ENCODE measurements around the gene BATF. TPM values are rescaled to one million over a fixed set of nuclear protein-coding genes. Genes with fewer than 3 reads are reported as not detected.

The BATF gene
- total and polyA plus RNA-seq, 4 donors = 2.1 to 8.0 (median 2.9) TPM

DNA sequence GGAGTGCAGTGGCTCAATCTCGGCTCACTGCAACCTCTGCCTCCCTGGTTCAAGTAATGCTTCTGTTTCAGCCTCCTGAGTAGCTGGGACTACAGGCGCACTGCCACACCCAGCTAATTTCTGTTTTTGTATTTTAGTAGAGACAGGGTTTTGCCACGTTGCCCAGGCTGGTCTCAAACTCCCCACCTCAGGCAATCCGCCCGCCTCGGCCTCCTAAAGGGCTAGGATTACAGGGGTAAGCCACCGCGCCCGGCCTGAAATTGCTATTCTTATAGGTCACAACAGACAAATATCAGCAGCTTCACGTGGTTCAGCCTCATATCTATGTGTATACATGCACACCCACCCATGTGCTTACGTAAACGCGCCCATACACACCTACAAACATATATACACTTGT lies 23.6 kb downstream of the BATF start:
- Histone ChIP-seq H3K4me1 (ENCODE audit: control insufficient read depth in 1 of 2, insufficient read depth in 2 of 2, low read length in 2 of 2) (no peaks in the 10 kb centered on the region), H3K36me3 (ENCODE audit: control insufficient read depth in 1 of 2, insufficient read depth in 2 of 2, low read length in 1 of 2) (no peaks in the 10 kb centered on the region), H3K27ac (ENCODE audit: low read depth in 1 of 2, low read length in 2 of 2) (no peak overlapping the region), H3K27me3 (ENCODE audit: control insufficient read depth in 1 of 2, insufficient read depth in 2 of 2, low read length in 1 of 2) (no peaks in the 10 kb centered on the region), H3K9me3 (ENCODE audit: control insufficient read depth, low read length) (no peaks in the 10 kb centered on the region), H3K4me3 (ENCODE audit: low read length in 2 of 2) (no peak overlapping the region)
- DNase-seq = no peak
- WGBS, 2 donors = 92% methylated on average over 13 of the region's 13 CpGs
- ATAC-seq (ENCODE audit: low FRiP score) = no peak
- intact Hi-C loops (cut with DNase I) = no loop called here

DNA sequence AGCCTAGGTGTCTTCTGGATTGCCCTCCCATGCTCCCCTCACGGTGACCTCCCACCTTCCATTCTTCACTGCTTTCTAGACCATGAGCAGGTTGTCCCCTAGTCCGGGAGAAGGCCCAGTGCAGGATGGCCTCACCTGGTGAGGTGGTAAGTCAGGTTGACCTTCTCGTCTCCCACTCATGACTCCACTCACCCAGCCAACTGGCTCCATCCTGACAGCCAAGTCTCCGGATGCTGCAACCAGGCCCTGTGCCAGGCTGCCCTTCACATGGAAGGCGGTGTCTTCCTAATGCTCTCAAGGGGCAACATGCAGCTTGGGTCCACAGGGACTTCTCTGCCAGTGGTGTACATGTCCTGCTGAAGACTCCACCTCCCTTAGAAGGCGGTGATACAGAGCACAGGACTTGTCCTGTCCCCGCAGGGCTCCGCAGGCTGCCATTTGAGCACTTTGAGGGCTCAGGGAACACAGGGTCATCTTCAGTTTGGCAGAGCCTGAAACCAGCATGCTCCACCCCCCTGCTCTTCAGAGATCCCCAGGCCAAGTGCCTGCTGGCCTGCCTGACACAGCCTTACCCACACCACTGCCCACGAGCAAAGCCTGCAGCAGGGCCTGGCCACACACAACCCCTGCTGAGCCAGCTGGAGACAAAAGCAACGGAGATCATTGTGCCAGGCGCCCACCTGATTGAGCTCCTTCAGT lies 25.4 kb downstream of the BATF start:
- WGBS, 2 donors = 88% methylated on average over 11 of the region's 11 CpGs
- intact Hi-C loops (cut with DNase I) = no loop called here

DNA sequence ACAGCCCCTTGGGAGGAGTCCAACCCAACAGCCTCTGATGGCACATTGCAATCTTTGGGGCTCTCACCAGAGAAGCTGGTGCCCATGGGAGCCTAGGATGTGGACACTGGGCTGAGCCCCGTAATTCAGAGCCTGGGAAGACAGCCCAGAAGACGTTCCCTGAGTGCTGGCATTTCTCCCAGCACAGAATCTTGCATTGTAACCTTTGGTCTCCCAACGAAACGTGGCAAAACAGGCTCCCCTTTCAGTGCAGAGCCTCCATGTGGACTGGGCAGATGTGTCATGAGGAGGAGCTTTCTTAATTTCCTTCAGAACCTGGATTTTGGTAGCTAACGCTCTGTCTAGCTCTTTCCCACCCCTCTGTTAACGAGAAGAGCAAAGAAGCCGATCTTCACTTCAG lies 26.3 kb downstream of the BATF start:
- 52 to 58% methylated on average over 7 of the region's 7 CpGs for WGBS, 2 donors
- no peak overlapping the region for H3K4me3 ChIP-seq (ENCODE audit: low read length in 2 of 2)
- DNase-seq = no peak

More for the DNA sequence above, 25.4 kb downstream of the BATF start:
- no peaks in the 10 kb centered on the region for H3K36me3 ChIP-seq (ENCODE audit: control insufficient read depth in 1 of 2, insufficient read depth in 2 of 2, low read length in 1 of 2)
- no peaks in the 10 kb centered on the region for H3K9me3 ChIP-seq (ENCODE audit: control insufficient read depth, low read length)
- no peaks in the 10 kb centered on the region for H3K4me1 ChIP-seq (ENCODE audit: control insufficient read depth in 1 of 2, insufficient read depth in 2 of 2, low read length in 2 of 2)
- H3K27me3 ChIP-seq (ENCODE audit: control insufficient read depth in 1 of 2, insufficient read depth in 2 of 2, low read length in 1 of 2) = no peaks in the 10 kb centered on the region
- DNase-seq (no peak), ATAC-seq (ENCODE audit: low FRiP score) (peak; percentile 38)
- H3K4me3 ChIP-seq (ENCODE audit: low read length in 2 of 2) = no peak overlapping the region
- H3K27ac ChIP-seq (ENCODE audit: low read depth in 1 of 2, low read length in 2 of 2) = no peak overlapping the region

DNA sequence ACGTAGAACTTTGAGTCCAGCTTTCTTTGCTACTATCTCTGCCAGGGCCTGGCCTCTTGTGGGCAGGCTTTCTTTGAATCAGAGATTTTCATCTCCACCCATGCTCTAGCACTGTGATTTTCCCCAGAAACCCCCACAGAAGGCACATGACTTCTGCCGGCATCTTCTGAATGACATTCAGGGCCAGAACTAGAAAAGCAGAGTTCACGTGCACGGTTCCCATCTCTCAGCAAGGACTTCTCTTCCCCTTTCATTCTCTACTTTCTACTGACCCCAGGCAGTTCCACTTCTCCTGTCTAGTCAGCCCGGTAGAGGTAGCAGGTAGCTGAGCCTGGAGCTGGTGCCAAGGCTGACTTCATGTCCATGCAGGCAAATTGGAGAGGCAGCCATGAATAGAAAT lies 26.9 kb downstream of the BATF start:
- Histone ChIP-seq H3K4me1 (ENCODE audit: control insufficient read depth in 1 of 2, insufficient read depth in 2 of 2, low read length in 2 of 2) (no peaks in the 10 kb centered on the region), H3K27me3 (ENCODE audit: control insufficient read depth in 1 of 2, insufficient read depth in 2 of 2, low read length in 1 of 2) (no peaks in the 10 kb centered on the region), H3K36me3 (ENCODE audit: control insufficient read depth in 1 of 2, insufficient read depth in 2 of 2, low read length in 1 of 2) (no peaks in the 10 kb centered on the region), H3K4me3 (ENCODE audit: low read length in 2 of 2) (no peak overlapping the region), H3K9me3 (ENCODE audit: control insufficient read depth, low read length) (no peaks in the 10 kb centered on the region), H3K27ac (ENCODE audit: low read depth in 1 of 2, low read length in 2 of 2) (no peak overlapping the region)
- intact Hi-C loops (cut with DNase I) = no loop called here
- WGBS, 2 donors = 78 to 87% methylated on average over 5 of the region's 5 CpGs
- DNase-seq = no peak
- ATAC-seq (ENCODE audit: low FRiP score) = no peak

More for the DNA sequence above, 26.3 kb downstream of the BATF start:
- ATAC-seq (ENCODE audit: low FRiP score) = no peak
- Histone ChIP-seq H3K9me3 (ENCODE audit: control insufficient read depth, low read length) (no peaks in the 10 kb centered on the region), H3K4me1 (ENCODE audit: control insufficient read depth in 1 of 2, insufficient read depth in 2 of 2, low read length in 2 of 2) (no peaks in the 10 kb centered on the region), H3K36me3 (ENCODE audit: control insufficient read depth in 1 of 2, insufficient read depth in 2 of 2, low read length in 1 of 2) (no peaks in the 10 kb centered on the region), H3K27me3 (ENCODE audit: control insufficient read depth in 1 of 2, insufficient read depth in 2 of 2, low read length in 1 of 2) (no peaks in the 10 kb centered on the region), H3K27ac (ENCODE audit: low read depth in 1 of 2, low read length in 2 of 2) (no peak overlapping the region)
- intact Hi-C loops (cut with DNase I) = no loop called here

DNA sequence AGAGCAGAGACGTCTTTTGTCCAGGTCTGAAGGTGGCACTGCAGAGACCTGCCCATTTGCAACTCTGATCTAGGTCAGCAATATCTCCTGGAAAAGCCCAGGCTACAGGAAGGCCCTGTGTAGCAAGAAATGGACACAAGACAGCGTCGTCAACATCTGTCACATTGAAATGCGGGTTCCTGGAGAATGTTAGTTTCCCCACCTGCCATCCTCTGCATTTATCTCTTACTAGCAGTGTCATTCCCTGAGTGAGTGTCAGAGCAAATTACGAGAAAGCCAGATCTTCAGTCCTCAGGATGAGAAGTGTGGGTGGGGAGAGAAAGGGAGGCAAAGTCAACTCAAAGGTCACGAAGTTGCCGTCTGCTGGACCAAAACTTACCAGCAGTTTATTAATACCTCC lies 28.8 kb downstream of the BATF start:
- no peaks in the 10 kb centered on the region for H3K9me3 ChIP-seq (ENCODE audit: control insufficient read depth, low read length)
- 88% methylated on average over 7 of the region's 7 CpGs for WGBS, 2 donors

DNA sequence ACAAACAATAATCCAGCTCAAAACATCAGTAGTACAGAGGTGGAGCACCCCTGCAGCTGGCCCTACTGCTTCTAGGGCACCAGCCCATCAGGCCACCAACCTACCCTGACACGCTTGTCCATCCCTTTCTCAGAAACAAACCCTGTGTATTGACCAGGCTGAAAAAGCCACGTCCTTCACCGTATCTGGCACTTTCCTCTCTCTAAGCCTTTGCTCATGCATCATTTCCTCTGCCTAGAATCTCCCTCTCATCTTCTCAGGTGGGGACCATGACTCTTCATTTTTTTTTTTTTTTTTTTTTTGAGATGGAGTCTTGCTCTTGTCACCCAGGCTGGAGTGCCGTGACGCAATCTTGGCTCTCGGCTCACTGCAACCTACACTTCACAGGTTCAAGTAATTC lies 30.9 kb downstream of the BATF start:
- DNase-seq (no peak), ATAC-seq (ENCODE audit: low FRiP score) (no peak)
- Histone ChIP-seq H3K27me3 (ENCODE audit: control insufficient read depth in 1 of 2, insufficient read depth in 2 of 2, low read length in 1 of 2) (no peaks in the 10 kb centered on the region), H3K36me3 (ENCODE audit: control insufficient read depth in 1 of 2, insufficient read depth in 2 of 2, low read length in 1 of 2) (no peaks in the 10 kb centered on the region), H3K9me3 (ENCODE audit: control insufficient read depth, low read length) (peaks cover 2% of the 10 kb centered on the region), H3K27ac (ENCODE audit: low read depth in 1 of 2, low read length in 2 of 2) (no peak overlapping the region), H3K4me1 (ENCODE audit: control insufficient read depth in 1 of 2, insufficient read depth in 2 of 2, low read length in 2 of 2) (no peaks in the 10 kb centered on the region), H3K4me3 (ENCODE audit: low read length in 2 of 2) (no peak overlapping the region)
- intact Hi-C loops (cut with DNase I) = no loop called here
- WGBS, 2 donors = 92 to 94% methylated on average over 6 of the region's 6 CpGs

More for the DNA sequence above, 28.8 kb downstream of the BATF start:
- H3K27me3 ChIP-seq (ENCODE audit: control insufficient read depth in 1 of 2, insufficient read depth in 2 of 2, low read length in 1 of 2) = no peaks in the 10 kb centered on the region
- no peaks in the 10 kb centered on the region for H3K4me1 ChIP-seq (ENCODE audit: control insufficient read depth in 1 of 2, insufficient read depth in 2 of 2, low read length in 2 of 2)
- no peak for DNase-seq
- no peak overlapping the region for H3K27ac ChIP-seq (ENCODE audit: low read depth in 1 of 2, low read length in 2 of 2)
- H3K36me3 ChIP-seq (ENCODE audit: control insufficient read depth in 1 of 2, insufficient read depth in 2 of 2, low read length in 1 of 2) = no peaks in the 10 kb centered on the region
- H3K4me3 ChIP-seq (ENCODE audit: low read length in 2 of 2) = no peak overlapping the region
- ATAC-seq (ENCODE audit: low FRiP score) = no peak
- intact Hi-C loops (cut with DNase I) = no loop called here

DNA sequence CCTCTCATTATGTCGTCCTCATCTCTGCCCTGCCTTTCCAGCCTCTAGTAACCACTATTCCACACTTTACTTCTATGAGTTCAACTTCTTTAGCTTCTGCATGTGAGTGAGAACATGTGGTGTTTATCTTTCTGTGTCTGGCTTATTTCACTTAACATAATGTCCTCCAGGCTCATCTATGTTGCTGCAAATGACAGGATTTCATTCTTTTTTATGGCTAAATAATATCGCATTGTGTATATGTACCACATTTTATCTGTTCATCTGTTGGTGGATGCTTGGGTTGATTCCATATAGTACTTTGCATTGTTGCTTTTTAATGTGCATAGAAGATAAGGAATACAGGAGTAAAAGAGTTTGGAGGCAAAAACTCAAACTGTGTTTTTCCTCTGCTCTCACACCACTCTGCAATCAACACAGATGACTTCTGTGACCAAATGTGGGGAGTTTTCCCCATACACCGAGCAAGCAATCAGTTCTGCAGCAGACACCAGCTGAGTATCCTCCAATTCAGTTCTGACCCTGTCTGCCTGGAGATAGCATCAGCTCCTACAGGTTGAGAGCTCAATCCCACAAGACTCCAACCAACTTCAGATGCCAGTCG lies 31.6 kb downstream of the BATF start:
- 60 to 67% methylated on average over 4 of the region's 4 CpGs for WGBS, 2 donors
- DNase-seq = no peak
- peaks cover 2% of the 10 kb centered on the region for H3K9me3 ChIP-seq (ENCODE audit: control insufficient read depth, low read length)
- ATAC-seq (ENCODE audit: low FRiP score) = no peak
- H3K4me1 ChIP-seq (ENCODE audit: control insufficient read depth in 1 of 2, insufficient read depth in 2 of 2, low read length in 2 of 2) = no peaks in the 10 kb centered on the region
- H3K27me3 ChIP-seq (ENCODE audit: control insufficient read depth in 1 of 2, insufficient read depth in 2 of 2, low read length in 1 of 2) = no peaks in the 10 kb centered on the region
- no peaks in the 10 kb centered on the region for H3K36me3 ChIP-seq (ENCODE audit: control insufficient read depth in 1 of 2, insufficient read depth in 2 of 2, low read length in 1 of 2)
- H3K4me3 ChIP-seq (ENCODE audit: low read length in 2 of 2) = no peak overlapping the region
- intact Hi-C loops (cut with DNase I) = no loop called here
- H3K27ac ChIP-seq (ENCODE audit: low read depth in 1 of 2, low read length in 2 of 2) = no peak overlapping the region

DNA sequence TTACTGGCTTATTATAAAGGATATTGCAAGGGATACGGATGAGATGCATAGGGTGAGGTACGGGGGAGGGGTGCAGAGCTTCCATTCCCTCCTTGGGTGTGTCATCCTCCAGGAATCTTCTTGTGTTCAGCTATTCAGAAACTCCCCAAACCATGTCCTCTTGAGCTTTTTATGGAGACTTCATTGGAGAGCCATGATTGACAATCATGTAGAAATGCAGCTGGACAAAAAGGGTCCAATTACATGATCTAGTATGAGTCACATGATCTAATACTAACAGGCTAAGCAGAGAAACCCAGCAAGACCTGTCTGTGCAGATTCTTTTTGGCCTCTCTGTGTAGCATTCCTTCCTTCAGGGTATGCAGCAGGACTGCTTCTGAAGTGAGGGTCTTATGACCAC lies 32.2 kb downstream of the BATF start:
- Histone ChIP-seq H3K27me3 (ENCODE audit: control insufficient read depth in 1 of 2, insufficient read depth in 2 of 2, low read length in 1 of 2) (no peaks in the 10 kb centered on the region), H3K4me3 (ENCODE audit: low read length in 2 of 2) (no peak overlapping the region), H3K9me3 (ENCODE audit: control insufficient read depth, low read length) (peaks cover 2% of the 10 kb centered on the region), H3K36me3 (ENCODE audit: control insufficient read depth in 1 of 2, insufficient read depth in 2 of 2, low read length in 1 of 2) (no peaks in the 10 kb centered on the region), H3K4me1 (ENCODE audit: control insufficient read depth in 1 of 2, insufficient read depth in 2 of 2, low read length in 2 of 2) (no peaks in the 10 kb centered on the region), H3K27ac (ENCODE audit: low read depth in 1 of 2, low read length in 2 of 2) (no peak overlapping the region)
- intact Hi-C loops (cut with DNase I) = no loop called here
- DNase-seq = no peak
- no peak for ATAC-seq (ENCODE audit: low FRiP score)
- 46% methylated on average over 2 of the region's 2 CpGs for WGBS, 2 donors

DNA sequence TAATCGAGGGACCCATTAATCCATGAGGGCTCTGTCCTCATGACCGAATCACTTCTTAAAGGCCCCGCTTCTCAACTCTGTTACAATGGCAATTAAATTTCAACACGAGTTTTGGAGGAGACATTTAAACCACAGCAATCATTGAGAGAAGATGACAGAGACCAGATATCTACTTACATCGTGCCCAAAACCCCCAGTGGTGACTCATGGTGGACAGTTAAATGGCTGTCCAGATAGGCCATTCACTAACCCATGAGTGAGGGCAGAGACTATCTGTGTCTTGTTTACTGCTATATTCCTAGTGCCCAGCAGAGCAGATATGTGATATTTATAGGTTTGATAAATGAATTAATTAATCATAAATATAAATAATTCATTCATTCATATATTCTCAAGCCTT lies 36.2 kb downstream of the BATF start:
- intact Hi-C loops (cut with DNase I) = no loop called here
- ATAC-seq (ENCODE audit: low FRiP score) = no peak
- Histone ChIP-seq H3K36me3 (ENCODE audit: control insufficient read depth in 1 of 2, insufficient read depth in 2 of 2, low read length in 1 of 2) (no peaks in the 10 kb centered on the region), H3K4me1 (ENCODE audit: control insufficient read depth in 1 of 2, insufficient read depth in 2 of 2, low read length in 2 of 2) (no peaks in the 10 kb centered on the region), H3K4me3 (ENCODE audit: low read length in 2 of 2) (no peak overlapping the region), H3K27ac (ENCODE audit: low read depth in 1 of 2, low read length in 2 of 2) (no peak overlapping the region), H3K27me3 (ENCODE audit: control insufficient read depth in 1 of 2, insufficient read depth in 2 of 2, low read length in 1 of 2) (no peaks in the 10 kb centered on the region), H3K9me3 (ENCODE audit: control insufficient read depth, low read length) (peaks cover 2% of the 10 kb centered on the region)
- 88 to 89% methylated on average over 5 of the region's 5 CpGs for WGBS, 2 donors
- no peak for DNase-seq
